Neural cell (in vitro differentiated cells): Measurements from ENCODE around the gene ESR1. TPM values are rescaled to one million over a fixed set of nuclear protein-coding genes. Genes with fewer than 3 reads are reported as not detected.

Experiments used
- H2AFZ ChIP-seq: fragments of 200-600, 300-800 bp; sonication (generic), shearing (Covaris generic); 2 replicates; pipeline ENCODE4 v1.6.0; 2014; ENCODE audit warnings: low read depth, mild to moderate bottlenecking, antibody characterized with exemption, low read length, moderate library complexity
- H3F3A ChIP-seq: fragments of 200-600 bp; shearing (Covaris generic); 2 replicates; pipeline ENCODE4 v1.6.1; 2016; ENCODE audit warnings: mild to moderate bottlenecking, moderate library complexity, mixed read lengths, antibody characterized with exemption, low read length; ENCODE audit not compliant: insufficient read depth, poor library complexity, severe bottlenecking
- H3K27ac ChIP-seq: fragments of 200-600, 300-800 bp; sonication (generic), shearing (Covaris generic); 2 replicates; pipeline ENCODE4 v1.5.1; 2014; ENCODE audit warnings: mild to moderate bottlenecking, low read length, moderate library complexity
- H3K27me3 ChIP-seq: fragments of 300-800, 200-600 bp; sonication (generic), shearing (Covaris generic); 2 replicates; pipeline ENCODE4 v1.6.0; 2014; ENCODE audit warnings: mild to moderate bottlenecking, low read depth, low read length, moderate library complexity; ENCODE audit not compliant: insufficient read depth
- H3K36me3 ChIP-seq: fragments of 300-800, 200-600 bp; sonication (generic), shearing (Covaris generic); 2 replicates; pipeline ENCODE4 v1.5.1; 2014; ENCODE audit warnings: mild to moderate bottlenecking, antibody characterized with exemption, low read length, moderate library complexity; ENCODE audit not compliant: insufficient read depth
- H3K4me2 ChIP-seq: fragments of 300-800, 200-600 bp; sonication (generic), shearing (Covaris generic); 2 replicates; pipeline ENCODE4 v1.6.0; 2014; ENCODE audit warnings: mild to moderate bottlenecking, low read length
- H3K4me3 ChIP-seq: fragments of 300-800, 200-600 bp; sonication (generic), shearing (Covaris generic); 2 replicates; pipeline ENCODE4 v1.5.1; 2014; ENCODE audit warnings: mild to moderate bottlenecking, low read length, moderate library complexity
- H3K79me2 ChIP-seq: fragments of 200-600 bp; shearing (Covaris generic); replicated peaks from 2 replicates; pipeline ENCODE4 v1.6.0; 2014; ENCODE audit warnings: mild to moderate bottlenecking, low read length, moderate library complexity; ENCODE audit not compliant: insufficient read depth
- H3K9ac ChIP-seq: fragments of 300-800, 200-600 bp; sonication (generic), shearing (Covaris generic); 2 replicates; pipeline ENCODE4 v1.6.1; 2016; ENCODE audit warnings: mild to moderate bottlenecking, low read length, mixed read lengths
- H3K9me2 ChIP-seq: fragments of 200-600 bp; shearing (Covaris generic); 2 replicates; pipeline ENCODE4 v1.6.1; 2016; ENCODE audit warnings: mild to moderate bottlenecking, low read length, mixed read lengths; ENCODE audit not compliant: insufficient read depth
- H3K9me3 ChIP-seq: fragments of 200-600, 300-800 bp; sonication (generic), shearing (Covaris generic); 2 replicates; pipeline ENCODE4 v1.6.1; 2016; ENCODE audit warnings: mild to moderate bottlenecking, mixed run types, low read length, moderate library complexity, mixed read lengths
- H4K20me1 ChIP-seq: fragments of 200-600 bp; shearing (Covaris generic); 2 replicates; pipeline ENCODE4 v1.6.1; 2016; ENCODE audit warnings: mild to moderate bottlenecking, mixed run types; ENCODE audit not compliant: insufficient read depth
- CTCF ChIP-seq: fragments of 450-650 bp; IDR thresholded peaks from 2 replicates; pipeline ENCODE4 v1.5.1; 2014; ENCODE audit warnings: antibody characterized with exemption, mild to moderate bottlenecking, moderate library complexity; ENCODE audit not compliant: poor library complexity, severe bottlenecking
- EP300 ChIP-seq: fragments of 450-650 bp; conservative IDR thresholded peaks from 2 replicates; pipeline ENCODE4 v1.6.1; 2014; ENCODE audit warnings: antibody characterized with exemption, mild to moderate bottlenecking, moderate library complexity; ENCODE audit not compliant: poor library complexity, severe bottlenecking
- EZH2 ChIP-seq: fragments of 200-600, 300-800 bp; shearing (Covaris generic), sonication (generic); IDR thresholded peaks from 2 replicates; pipeline ENCODE4 v1.6.1; 2014; ENCODE audit warnings: antibody characterized with exemption, low read length, borderline replicate concordance, mild to moderate bottlenecking; ENCODE audit not compliant: insufficient read depth, poor library complexity, severe bottlenecking
- MXI1 ChIP-seq: fragments of 450-650 bp; conservative IDR thresholded peaks from 2 replicates; pipeline ENCODE4 v1.6.1; 2014; ENCODE audit warnings: antibody characterized with exemption, mild to moderate bottlenecking; ENCODE audit not compliant: poor library complexity, severe bottlenecking
- POLR2AphosphoS5 ChIP-seq: IDR thresholded peaks from 2 replicates; pipeline ENCODE4 v1.6.1; 2012
- RAD21 ChIP-seq: fragments of 450-650 bp; conservative IDR thresholded peaks from 2 replicates; pipeline ENCODE4 v1.6.1; 2014; ENCODE audit warnings: antibody characterized with exemption, mild to moderate bottlenecking, moderate library complexity
- REST ChIP-seq: IDR thresholded peaks from 2 replicates; pipeline ENCODE4 v1.6.1; 2012; ENCODE audit warnings: borderline replicate concordance
- SMC3 ChIP-seq: fragments of 450-650 bp; conservative IDR thresholded peaks from 2 replicates; pipeline ENCODE4 v1.6.1; 2014; ENCODE audit warnings: antibody characterized with exemption, mild to moderate bottlenecking, moderate library complexity; ENCODE audit not compliant: poor library complexity
- TAF1 ChIP-seq: IDR thresholded peaks from 2 replicates; pipeline ENCODE4 v1.6.1; 2012; ENCODE audit warnings: low read depth
- polyA plus RNA-seq: library from polyadenylated mRNA; depleted of rRNA; stranded (reverse); fragments of >200 nt; gene quantifications from 2 replicates; pipeline ENCODE4 v1.2.3, GENCODE V29; 2014

ESR1 gene
- polyA plus RNA-seq, 1 donor from 2014 or later: 0.14 TPM

DNA sequence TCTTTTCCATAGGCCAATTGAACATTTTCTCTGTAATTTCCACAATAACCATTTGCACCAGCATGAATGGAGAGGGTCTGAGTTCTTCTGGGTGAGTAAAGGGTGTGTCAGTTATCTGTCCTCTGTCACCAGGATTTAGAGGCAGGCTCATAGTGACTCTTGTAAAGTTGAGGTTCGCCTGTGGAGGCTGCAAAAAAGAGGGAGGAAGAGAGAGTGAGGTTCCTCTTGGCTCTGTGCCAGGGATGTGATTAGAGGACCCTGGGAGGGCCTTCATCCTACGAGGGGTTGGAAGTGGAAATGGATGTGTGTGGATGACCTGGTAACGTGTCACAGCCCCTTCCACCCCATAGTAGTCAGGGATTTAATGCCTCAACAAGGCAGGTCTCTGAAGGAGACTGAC is 242.0 kb downstream of the ESR1 start (continued):
- TF ChIP-seq REST: no peak

GRCh38 chr6:152050451-152051195 is 243.1 kb downstream of the ESR1 start:
- no peaks in the 10 kb centered on the region for H3K27me3 ChIP-seq
- no peaks in the 10 kb centered on the region for H3K9me2 ChIP-seq
- no peak overlapping the region for H3K4me2 ChIP-seq
- H3F3A ChIP-seq: no peaks in the 10 kb centered on the region
- no peaks in the 10 kb centered on the region for H3K9me3 ChIP-seq
- no peaks in the 10 kb centered on the region for H3K79me2 ChIP-seq
- TF ChIP-seq MXI1: no peak
- TF ChIP-seq EP300: no peak
- TF ChIP-seq POLR2AphosphoS5: no peak
- TF ChIP-seq TAF1: no peak
- TF ChIP-seq RAD21: no peak
- no peak for TF ChIP-seq REST
- no peak for TF ChIP-seq EZH2
- TF ChIP-seq SMC3: no peak
- TF ChIP-seq CTCF: no peak
- H4K20me1 ChIP-seq: no peaks in the 10 kb centered on the region
- no peak overlapping the region for H2AFZ ChIP-seq
- H3K9ac ChIP-seq: no peak overlapping the region
- H3K27ac ChIP-seq: no peak overlapping the region
- no peak overlapping the region for H3K4me3 ChIP-seq
- no peaks in the 10 kb centered on the region for H3K36me3 ChIP-seq
